Activated CD4-positive, alpha-beta T cell treated with anti-CD3 and anti-CD28 coated beads for 48 hours (primary cell): ENCODE results near the gene RGS4.

Experiments used
- DNase-seq: peaks from one replicate; pipeline ENCODE4 v3.0.0-alpha.2; 2020

RGS4 gene

GRCh38 chr1:163069142-163069541 lies at the start of gene RGS4:
TSS of gene RGS4 (plus strand) at chr1:163069361. CDS start at chr1:163069485, 124 bp downstream.
- DNase-seq, result no peak

- DNase-seq, result no peak
Observed at GRCh38 chr1:163022129-163022528, 47.0 kb upstream of the RGS4 start.

GRCh38 chr1:163027610-163028009 lies 41.6 kb upstream of the RGS4 start:
- DNase-seq, result no peak

- no peak for DNase-seq
Observed at GRCh38 chr1:163029901-163030300, 39.3 kb upstream of the RGS4 start.

GRCh38 chr1:163035446-163036249 lies 33.5 kb upstream of the RGS4 start:
- DNase-seq, result no peak

GRCh38 chr1:163036671-163037070 lies 32.5 kb upstream of the RGS4 start:
- no peak for DNase-seq

GRCh38 chr1:163038928-163039706 lies 30.0 kb upstream of the RGS4 start:
- no peak for DNase-seq

- no peak for DNase-seq
Observed at GRCh38 chr1:163039707-163040093, 29.5 kb upstream of the RGS4 start.

GRCh38 chr1:163046071-163046470 lies 23.1 kb upstream of the RGS4 start:
- no peak for DNase-seq

- no peak for DNase-seq
Observed at GRCh38 chr1:163047951-163048659, 21.1 kb upstream of the RGS4 start.

- no peak for DNase-seq
Observed at GRCh38 chr1:163048869-163049268, 20.3 kb upstream of the RGS4 start.

- no peak for DNase-seq
Observed at GRCh38 chr1:163049296-163049695, 19.9 kb upstream of the RGS4 start.

- no peak for DNase-seq
Observed at GRCh38 chr1:163050496-163050895, 18.7 kb upstream of the RGS4 start.

GRCh38 chr1:163054181-163054591 lies 15.0 kb upstream of the RGS4 start:
- DNase-seq, result no peak

- DNase-seq, result no peak
Observed at GRCh38 chr1:163055005-163055404, 14.2 kb upstream of the RGS4 start.

- no peak for DNase-seq
Observed at GRCh38 chr1:163055531-163055930, 13.6 kb upstream of the RGS4 start.

GRCh38 chr1:163056831-163057230 lies 12.3 kb upstream of the RGS4 start:
- no peak for DNase-seq

GRCh38 chr1:163060343-163061007 lies 8.7 kb upstream of the RGS4 start:
- no peak for DNase-seq

- DNase-seq, result no peak
Observed at GRCh38 chr1:163063143-163063542, 6.0 kb upstream of the RGS4 start.

- no peak for DNase-seq
Observed at GRCh38 chr1:163063610-163064009, 5.6 kb upstream of the RGS4 start.

GRCh38 chr1:163066168-163066567 lies 3.0 kb upstream of the RGS4 start:
- no peak for DNase-seq

- no peak for DNase-seq
Observed at GRCh38 chr1:163066686-163067085, 2.5 kb upstream of the RGS4 start.

- DNase-seq, result no peak
Observed at GRCh38 chr1:163068716-163069115, 445 bp upstream of the RGS4 start.
